GM21528 (cell line): ENCODE measurements around the gene TCF4.

ENCODE experiments used
- ATAC-seq: cut with Tn5 transposase; IDR thresholded peaks from one replicate; pipeline ENCODE4 v1.9.1; 2021; ENCODE audit warnings: mild to moderate bottlenecking, moderate library complexity; ENCODE audit not compliant: unreplicated experiment, low FRiP score

TCF4 gene

DNA sequence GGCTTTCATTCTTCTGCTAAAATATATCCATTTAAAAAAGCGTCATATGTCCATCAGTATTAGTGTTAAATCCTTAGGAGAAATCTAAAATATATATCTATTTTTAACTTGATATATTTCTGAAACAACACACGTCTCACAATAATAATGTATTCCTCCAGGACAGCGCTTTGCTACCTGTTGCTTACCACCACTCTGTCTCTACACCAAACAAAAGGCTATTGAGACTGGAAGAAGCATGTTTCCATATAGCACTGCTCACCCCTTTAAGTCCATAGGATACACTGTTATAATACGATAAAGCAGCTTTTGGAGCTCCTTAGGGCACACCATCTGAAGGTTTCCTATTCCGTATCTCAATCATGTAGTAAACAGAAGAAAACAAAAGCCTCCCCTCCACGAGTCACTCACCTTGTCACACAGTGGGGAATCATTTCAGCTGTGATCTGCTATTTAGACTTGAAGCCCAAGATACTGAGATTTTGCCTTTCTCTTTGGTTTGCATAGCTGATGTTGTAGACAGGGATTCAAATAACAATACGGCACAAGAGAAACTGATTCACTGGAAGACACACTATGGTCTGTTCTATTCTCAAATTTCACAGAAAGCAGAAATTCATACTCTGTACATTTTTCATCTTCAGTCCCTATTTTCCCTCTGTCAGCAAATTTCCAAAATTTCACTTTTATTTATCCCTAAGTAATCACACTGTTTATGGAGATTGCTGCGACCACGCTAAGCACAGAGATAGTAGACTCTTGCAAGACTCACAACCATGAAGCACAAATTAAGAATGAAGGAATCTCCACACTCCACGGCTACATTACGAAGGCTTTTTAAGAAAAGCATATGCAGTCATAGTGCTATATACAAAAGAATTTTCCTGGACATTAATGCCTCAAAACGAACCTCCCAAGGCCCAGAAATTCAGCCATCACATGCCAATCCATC is 187.1 kb downstream of the TCF4 start:
- no peak for ATAC-seq

- no peak for ATAC-seq
These were observed 187.9 kb downstream of the TCF4 start for GRCh38 chr18:55400081-55400480.

GRCh38 chr18:55398858-55399257 is 189.1 kb downstream of the TCF4 start:
- ATAC-seq, result no peak

DNA sequence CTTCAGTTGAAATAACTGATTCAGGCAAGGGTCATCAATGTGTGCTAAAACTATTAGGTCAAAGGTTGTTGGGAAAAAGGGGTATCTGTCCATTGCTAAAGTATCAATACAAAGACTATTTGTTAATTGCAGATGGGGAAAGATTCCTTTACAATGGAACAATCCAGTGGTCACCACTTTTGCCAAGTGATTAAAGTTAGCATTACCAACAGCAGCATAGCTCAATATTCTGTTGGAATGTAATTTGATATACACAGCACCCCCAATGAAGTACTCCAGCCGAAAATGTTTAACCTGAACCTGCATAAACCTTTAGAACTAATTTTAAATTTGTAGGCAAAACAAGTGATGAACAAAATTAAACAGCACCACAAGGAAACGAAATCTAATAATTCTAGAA is 191.0 kb downstream of the TCF4 start:
- ATAC-seq, result no peak

GRCh38 chr18:55396267-55396905 is 191.6 kb downstream of the TCF4 start:
- no peak for ATAC-seq

GRCh38 chr18:55395799-55396198 is 192.2 kb downstream of the TCF4 start:
- no peak for ATAC-seq

DNA sequence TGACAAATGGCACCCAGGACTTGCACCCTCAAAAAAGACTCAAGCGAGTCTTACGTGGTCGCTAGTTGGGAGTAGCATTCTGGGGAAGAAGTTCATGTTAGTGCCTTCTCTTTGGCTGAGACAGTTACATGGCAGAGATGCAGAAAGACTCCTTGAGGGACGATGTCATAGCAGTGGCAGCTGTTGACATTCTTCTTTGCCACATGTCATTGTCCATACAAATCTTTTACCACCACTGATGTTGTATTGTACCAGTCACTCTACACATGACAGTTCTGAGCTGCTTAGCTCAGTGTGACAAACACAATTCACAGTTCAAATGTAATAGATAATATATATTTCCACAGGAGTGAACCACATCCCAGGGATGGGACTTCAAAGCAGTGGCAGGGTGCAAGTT is 197.1 kb downstream of the TCF4 start:
- no peak for ATAC-seq

- no peak for ATAC-seq
These were observed 200.6 kb downstream of the TCF4 start for GRCh38 chr18:55387139-55387984.

GRCh38 chr18:55386545-55386944 is 201.4 kb downstream of the TCF4 start:
- no peak for ATAC-seq

DNA sequence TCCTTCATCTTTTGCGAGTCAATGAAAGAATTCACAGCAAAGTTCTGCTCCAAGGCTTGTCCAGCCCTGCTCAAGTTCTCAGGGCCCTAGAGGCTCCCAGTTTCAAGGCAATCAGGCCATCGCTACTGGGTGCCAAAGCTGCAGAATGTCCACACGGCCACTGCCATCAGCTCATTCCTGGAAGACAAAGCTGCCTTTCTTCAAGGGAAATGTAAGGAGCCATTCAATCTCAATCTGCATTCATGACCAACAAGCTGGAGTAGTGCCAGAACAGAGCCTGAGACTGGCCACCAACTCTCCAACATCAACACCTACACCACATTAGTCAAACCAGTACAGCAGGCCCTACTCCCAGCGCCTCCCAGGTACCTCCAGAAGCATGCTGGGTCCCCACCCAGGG is 202.2 kb downstream of the TCF4 start:
- ATAC-seq, result no peak

DNA sequence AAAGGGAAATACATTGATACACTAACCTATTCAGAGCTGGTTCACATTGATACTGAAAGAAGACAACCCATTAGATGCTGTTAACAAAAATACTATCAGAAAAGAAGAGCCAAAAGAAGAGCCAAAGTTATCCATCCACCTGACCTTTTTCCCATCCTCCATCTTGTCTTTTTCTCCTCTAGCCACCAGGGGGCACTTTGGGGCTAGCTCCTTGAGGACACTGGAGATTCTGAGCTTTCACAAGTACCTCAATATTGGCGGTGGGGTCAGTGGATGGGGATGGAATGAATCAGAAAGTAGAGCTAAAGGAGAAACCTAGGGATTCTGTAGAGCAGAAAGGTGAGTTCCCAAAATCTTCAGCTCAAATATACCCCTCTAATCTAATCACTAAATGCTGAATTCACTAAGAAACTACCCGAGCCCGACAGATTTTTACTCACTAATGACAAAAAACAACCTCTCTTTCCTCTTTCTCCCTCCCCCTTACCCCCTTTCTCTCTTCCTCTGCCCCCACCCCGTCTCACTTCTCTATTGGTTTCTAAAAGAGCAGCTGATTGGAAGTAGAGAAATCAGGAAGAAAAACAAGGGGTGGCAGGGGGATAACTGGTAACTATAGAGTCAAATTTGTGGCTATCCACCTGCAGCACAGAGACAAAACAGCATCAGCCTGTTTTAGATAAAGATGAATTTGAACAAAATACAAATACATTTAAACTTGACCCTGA is 203.3 kb downstream of the TCF4 start:
- ATAC-seq, result no peak

GRCh38 chr18:55384115-55384514 is 203.9 kb downstream of the TCF4 start:
- no peak for ATAC-seq

GRCh38 chr18:55382277-55382805 is 205.7 kb downstream of the TCF4 start:
- ATAC-seq, result no peak

GRCh38 chr18:55381277-55381676 is 206.7 kb downstream of the TCF4 start:
- no peak for ATAC-seq

- no peak for ATAC-seq
These were observed 207.4 kb downstream of the TCF4 start for GRCh38 chr18:55380589-55380988.

DNA sequence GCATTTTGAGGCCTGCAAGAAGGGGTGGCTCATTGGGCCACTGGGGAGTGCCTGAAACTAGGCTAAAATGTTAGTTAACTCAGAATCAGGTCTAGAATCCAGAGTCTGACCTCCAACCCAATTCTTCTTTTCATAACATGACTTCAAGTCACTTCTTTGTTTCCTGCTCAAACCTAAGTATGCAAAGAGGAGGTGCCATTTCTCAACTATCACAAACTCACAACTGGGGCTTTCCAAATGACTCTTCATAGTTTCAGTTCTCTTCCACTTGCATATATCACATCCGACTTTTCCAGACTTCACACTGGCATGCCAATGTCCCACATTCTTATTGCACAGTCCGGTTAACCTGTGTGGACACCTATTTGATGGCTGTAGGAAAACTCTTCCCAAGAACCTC is 211.6 kb downstream of the TCF4 start:
- peak; percentile 84 for ATAC-seq

DNA sequence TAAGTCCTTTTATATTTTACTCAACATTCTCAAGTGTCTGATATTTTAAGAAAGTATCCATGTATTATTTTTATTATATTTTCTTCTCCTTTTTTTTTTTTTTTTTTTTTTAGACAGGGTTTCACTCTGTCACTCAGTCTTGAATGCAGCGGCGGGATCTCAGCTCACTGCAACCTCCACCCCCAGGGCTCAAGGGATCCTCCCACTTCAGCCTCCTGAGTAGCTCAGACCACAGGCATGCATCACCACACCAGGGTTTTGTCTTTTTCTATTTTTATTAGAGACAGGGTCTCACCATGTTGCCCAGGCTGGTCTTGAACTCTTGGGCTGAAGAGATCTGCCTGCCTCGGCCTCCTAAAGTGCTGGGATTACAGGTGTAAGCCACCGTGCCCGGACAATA is 212.1 kb downstream of the TCF4 start:
- ATAC-seq, result peak; percentile 21

- no peak for ATAC-seq
These were observed 213.3 kb downstream of the TCF4 start for GRCh38 chr18:55374741-55375140.

- no peak for ATAC-seq
These were observed 215.8 kb downstream of the TCF4 start for GRCh38 chr18:55372209-55372608.

GRCh38 chr18:55370936-55371335 is 217.1 kb downstream of the TCF4 start:
- ATAC-seq, result no peak
